Mucosa of stomach (tissue), 1 donor: Measurements from ENCODE around the gene RYK.
"Not testable (repeated sequence)": the region's sequence is repeated elsewhere in the genome, so short reads cannot be mapped to it uniquely, and the experiment has no call there.

Experiments used
- H3K27me3 ChIP-seq: one replicate; pipeline ENCODE4 v1.7.0; 2013; ENCODE audit warnings: mild to moderate bottlenecking, low read length; ENCODE audit not compliant: control insufficient read depth, insufficient read depth
- H3K36me3 ChIP-seq: one replicate; pipeline ENCODE4 v1.7.0; 2013; ENCODE audit warnings: low read length; ENCODE audit not compliant: control insufficient read depth, insufficient read depth
- H3K4me1 ChIP-seq: one replicate; pipeline ENCODE4 v1.7.0; 2013; ENCODE audit warnings: mild to moderate bottlenecking, low read length; ENCODE audit not compliant: control insufficient read depth, insufficient read depth
- H3K4me3 ChIP-seq: one replicate; pipeline ENCODE4 v1.7.0; 2013; ENCODE audit warnings: low read length
- H3K9ac ChIP-seq: one replicate; pipeline ENCODE4 v1.7.0; 2013; ENCODE audit warnings: mild to moderate bottlenecking, low read length, moderate library complexity
- H3K9me3 ChIP-seq: one replicate; pipeline ENCODE4 v1.7.0; 2013; ENCODE audit warnings: mild to moderate bottlenecking, low read length, moderate library complexity; ENCODE audit not compliant: control insufficient read depth
- donor health status: Pancreatic carcinoma.

Gene RYK

GRCh38 chr3:134281912-134282658 is 31.4 kb upstream of the RYK start:
- Histone ChIP-seq H3K4me1 (no peaks in the 10 kb centered on the region), H3K27me3 (no peaks in the 10 kb centered on the region), H3K4me3 (no peak overlapping the region), H3K9me3 (no peaks in the 10 kb centered on the region), H3K36me3 (no peaks in the 10 kb centered on the region), H3K9ac (no peak overlapping the region)

GRCh38 chr3:134279466-134279865 is 28.8 kb upstream of the RYK start:
- no peaks in the 10 kb centered on the region for H3K9me3 ChIP-seq
- H3K9ac ChIP-seq = no peak overlapping the region
- H3K4me1 ChIP-seq = no peaks in the 10 kb centered on the region
- no peaks in the 10 kb centered on the region for H3K27me3 ChIP-seq
- H3K36me3 ChIP-seq = no peaks in the 10 kb centered on the region
- H3K4me3 ChIP-seq = no peak overlapping the region

- no peak overlapping the region for H3K9ac ChIP-seq
- no peak overlapping the region for H3K4me3 ChIP-seq
- no peaks in the 10 kb centered on the region for H3K36me3 ChIP-seq
- no peaks in the 10 kb centered on the region for H3K4me1 ChIP-seq
- no peaks in the 10 kb centered on the region for H3K27me3 ChIP-seq
- no peaks in the 10 kb centered on the region for H3K9me3 ChIP-seq
Measured at GRCh38 chr3:134277066-134277660, 26.5 kb upstream of the RYK start.

GRCh38 chr3:134276086-134276485 is 25.4 kb upstream of the RYK start:
- Histone ChIP-seq H3K4me3 (no peak overlapping the region), H3K4me1 (no peaks in the 10 kb centered on the region)

GRCh38 chr3:134275110-134275509 is 24.5 kb upstream of the RYK start:
- H3K9me3 ChIP-seq, H3K27me3 ChIP-seq: not testable (repeated sequence)

More at GRCh38 chr3:134276086-134276485, 25.4 kb upstream of the RYK start:
- Histone ChIP-seq H3K9ac (no peak overlapping the region), H3K36me3 (no peaks in the 10 kb centered on the region), H3K27me3 (no peaks in the 10 kb centered on the region), H3K9me3 (no peaks in the 10 kb centered on the region)

GRCh38 chr3:134274571-134274970 is 23.9 kb upstream of the RYK start:
- H3K9ac ChIP-seq = no peak overlapping the region
- no peak overlapping the region for H3K4me3 ChIP-seq
- no peaks in the 10 kb centered on the region for H3K9me3 ChIP-seq
- H3K36me3 ChIP-seq = no peaks in the 10 kb centered on the region
- H3K4me1 ChIP-seq = no peaks in the 10 kb centered on the region
- no peaks in the 10 kb centered on the region for H3K27me3 ChIP-seq

More at GRCh38 chr3:134275110-134275509, 24.5 kb upstream of the RYK start:
- H3K4me3 ChIP-seq, H3K9ac ChIP-seq, H3K36me3 ChIP-seq, H3K4me1 ChIP-seq: not testable (repeated sequence)

- Histone ChIP-seq H3K9me3 (no peaks in the 10 kb centered on the region), H3K27me3 (no peaks in the 10 kb centered on the region), H3K9ac (no peak overlapping the region), H3K36me3 (no peaks in the 10 kb centered on the region), H3K4me1 (no peaks in the 10 kb centered on the region), H3K4me3 (no peak overlapping the region)
Measured at GRCh38 chr3:134267996-134268395, 17.3 kb upstream of the RYK start.

- Histone ChIP-seq H3K4me1 (no peaks in the 10 kb centered on the region), H3K4me3 (no peak overlapping the region), H3K36me3 (no peaks in the 10 kb centered on the region), H3K27me3 (no peaks in the 10 kb centered on the region), H3K9ac (no peak overlapping the region), H3K9me3 (no peaks in the 10 kb centered on the region)
Measured at GRCh38 chr3:134260987-134261386, 10.3 kb upstream of the RYK start.

GRCh38 chr3:134258761-134259347 is 8.2 kb upstream of the RYK start:
- no peaks in the 10 kb centered on the region for H3K4me1 ChIP-seq
- no peaks in the 10 kb centered on the region for H3K36me3 ChIP-seq
- H3K9me3 ChIP-seq = no peaks in the 10 kb centered on the region
- H3K9ac ChIP-seq = no peak overlapping the region
- H3K4me3 ChIP-seq = no peak overlapping the region
- no peaks in the 10 kb centered on the region for H3K27me3 ChIP-seq

- no peaks in the 10 kb centered on the region for H3K9me3 ChIP-seq
- no peaks in the 10 kb centered on the region for H3K4me1 ChIP-seq
- H3K4me3 ChIP-seq = no peak overlapping the region
- no peak overlapping the region for H3K9ac ChIP-seq
- H3K27me3 ChIP-seq = peaks cover 4% of the 10 kb centered on the region
- no peaks in the 10 kb centered on the region for H3K36me3 ChIP-seq
Measured at GRCh38 chr3:134255404-134255803, 4.7 kb upstream of the RYK start.

- H3K4me3 ChIP-seq = no peak overlapping the region
- H3K36me3 ChIP-seq = no peaks in the 10 kb centered on the region
- peaks cover 3% of the 10 kb centered on the region for H3K4me1 ChIP-seq
- no peak overlapping the region for H3K9ac ChIP-seq
- no peaks in the 10 kb centered on the region for H3K9me3 ChIP-seq
- H3K27me3 ChIP-seq = peaks cover 4% of the 10 kb centered on the region
Measured at GRCh38 chr3:134253475-134254226, 3.0 kb upstream of the RYK start.

GRCh38 chr3:134252766-134253165 is 2.1 kb upstream of the RYK start:
- H3K4me1 ChIP-seq = peaks cover 3% of the 10 kb centered on the region

More at GRCh38 chr3:134252766-134253165, 2.1 kb upstream of the RYK start:
- Histone ChIP-seq H3K4me3 (no peak overlapping the region), H3K9me3 (no peaks in the 10 kb centered on the region), H3K9ac (no peak overlapping the region), H3K36me3 (no peaks in the 10 kb centered on the region), H3K27me3 (peaks cover 4% of the 10 kb centered on the region)
